ENCODE results near the gene CHRM5. TPM values are rescaled to one million over a fixed set of nuclear protein-coding genes. Genes with fewer than 3 reads are reported as not detected.
"Not testable (repeated sequence)": the region's sequence is repeated elsewhere in the genome, so short reads cannot be mapped to it uniquely, and the experiment has no call there.

Gene CHRM5
- total and polyA plus RNA-seq, 2 donors (not counting 1 experiment from before 2014, with no cell fraction given): not detected

DNA sequence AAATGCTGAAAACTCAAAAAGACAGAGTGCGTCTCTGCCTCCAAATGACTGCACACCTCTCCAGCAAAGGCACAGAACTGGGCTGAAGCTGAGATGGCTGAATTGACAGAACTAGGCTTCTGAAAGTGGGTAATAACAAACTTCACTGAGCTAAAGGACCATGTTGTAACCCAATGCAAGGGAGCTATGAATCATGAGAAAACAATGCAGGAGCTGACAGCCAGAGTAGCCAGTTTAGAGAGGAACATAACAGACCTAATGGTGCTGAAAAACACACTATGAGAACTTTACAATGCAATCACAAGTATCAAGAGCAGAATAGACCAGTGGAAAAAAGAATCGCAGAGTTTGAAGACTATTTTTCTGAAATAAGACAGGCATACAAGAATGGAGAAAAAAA, 80.8 kb downstream of the CHRM5 start:
- H3K4me2 ChIP-seq (replicated peaks; ENCODE audit: low read depth, low read length, poor library complexity, severe bottlenecking): no peak overlapping the region
- no peak overlapping the region for H3K27ac ChIP-seq (ENCODE audit: low read length in 2 of 2)
- Mint-ChIP-seq H3K27ac (no peak overlapping the region), H3K9me3 (ENCODE audit: insufficient read depth) (peaks cover 9% of the 10 kb centered on the region), H3K4me1 (no peaks in the 10 kb centered on the region), H3K4me3 (no peak overlapping the region), H3K27me3 (no peaks in the 10 kb centered on the region)
- H3K4me1 ChIP-seq (ENCODE audit: control insufficient read depth in 2 of 2, insufficient read depth in 2 of 2, low read length in 2 of 2): no peaks in the 10 kb centered on the region
- TF ChIP-seq EZH2 (IDR thresholded peaks at IDR 0.05; ENCODE audit: borderline replicate concordance, insufficient read depth, low read depth, low read length, poor library complexity, severe bottlenecking): no peak
- no peak for TF ChIP-seq CTCF (IDR thresholded peaks at IDR 0.05)
- no peak overlapping the region for H3K4me3 ChIP-seq (ENCODE audit: control extremely low read depth in 1 of 5, extremely low read depth in 1 of 5, insufficient read depth in 1 of 5, low read depth in 2 of 5, low read length in 4 of 5)
- H2AFZ ChIP-seq (ENCODE audit: insufficient read depth, low read depth, low read length, poor library complexity, severe bottlenecking): no peak overlapping the region
- ChIA-PET CTCF (no interaction called here), POLR2A (no interaction called here)
- WGBS (ENCODE audit: insufficient coverage): no CpG with 5 or more reads among the region's 2 CpGs
- H3K27me3 ChIP-seq (replicated peaks in 1 of 4; ENCODE audit: control extremely low read depth in 1 of 4, control insufficient read depth in 3 of 4, insufficient read depth in 4 of 4, low read length in 3 of 4): no peaks in the 10 kb centered on the region
- intact Hi-C loops (cut with micrococcal nuclease): no loop called here
- H3K79me2 ChIP-seq (ENCODE audit: control insufficient read depth, insufficient read depth, low read length): no peaks in the 10 kb centered on the region
- no peaks in the 10 kb centered on the region for H4K20me1 ChIP-seq (ENCODE audit: control insufficient read depth, insufficient read depth, low read length, poor library complexity, severe bottlenecking)
- peaks cover 0 to 20% (median 14%) of the 10 kb centered on the region in 3 donors for H3K9me3 ChIP-seq (ENCODE audit: control extremely low read depth in 1 of 3, control insufficient read depth in 2 of 3, insufficient read depth in 1 of 3, low read length in 2 of 3)
- no peak for DNase-seq
- H3K36me3 ChIP-seq (replicated peaks in 1 of 2; ENCODE audit: control extremely low read depth in 1 of 2, control insufficient read depth in 1 of 2, extremely low read depth in 1 of 2, insufficient read depth in 2 of 2, low read length in 1 of 2): no peaks in the 10 kb centered on the region
- no peak overlapping the region for H3K9ac ChIP-seq (ENCODE audit: low read length)
- no peak for ATAC-seq (ENCODE audit: low read depth)

DNA sequence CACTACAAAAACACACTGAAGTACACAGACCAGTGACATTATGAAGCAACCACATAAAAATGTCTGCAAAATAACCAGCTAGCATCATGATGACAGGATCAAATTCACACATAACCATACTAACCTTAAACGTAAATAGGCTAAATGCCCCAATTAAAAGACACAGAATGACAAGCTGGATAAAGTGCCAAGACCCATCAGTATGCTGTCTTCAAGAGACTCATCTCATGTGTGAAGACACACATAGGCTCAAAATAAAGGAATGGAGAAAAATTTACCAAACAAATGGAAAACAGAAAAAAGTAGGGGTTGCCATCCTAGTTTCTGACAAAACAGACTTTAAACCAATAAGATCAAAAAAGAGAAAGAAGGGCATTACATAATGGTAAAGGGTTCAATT, 82.1 kb downstream of the CHRM5 start:
- intact Hi-C loops (cut with micrococcal nuclease); H3K27me3 ChIP-seq (replicated peaks in 1 of 4; ENCODE audit: control extremely low read depth in 1 of 4, control insufficient read depth in 3 of 4, insufficient read depth in 4 of 4, low read length in 3 of 4); H3K27ac Mint-ChIP-seq; H3K9ac ChIP-seq (ENCODE audit: low read length); H3K27ac ChIP-seq (ENCODE audit: low read length in 2 of 2); H2AFZ ChIP-seq (ENCODE audit: insufficient read depth, low read depth, low read length, poor library complexity, severe bottlenecking); H4K20me1 ChIP-seq (ENCODE audit: control insufficient read depth, insufficient read depth, low read length, poor library complexity, severe bottlenecking); H3K4me1 Mint-ChIP-seq; H3K27me3 Mint-ChIP-seq; H3K4me3 ChIP-seq (ENCODE audit: control extremely low read depth in 1 of 5, extremely low read depth in 1 of 5, insufficient read depth in 1 of 5, low read depth in 2 of 5, low read length in 4 of 5); H3K79me2 ChIP-seq (ENCODE audit: control insufficient read depth, insufficient read depth, low read length); POLR2A ChIA-PET; DNase-seq; H3K36me3 ChIP-seq (replicated peaks in 1 of 2; ENCODE audit: control extremely low read depth in 1 of 2, control insufficient read depth in 1 of 2, extremely low read depth in 1 of 2, insufficient read depth in 2 of 2, low read length in 1 of 2); ATAC-seq (ENCODE audit: low read depth); H3K4me1 ChIP-seq (ENCODE audit: control insufficient read depth in 2 of 2, insufficient read depth in 2 of 2, low read length in 2 of 2); H3K9me3 Mint-ChIP-seq (ENCODE audit: insufficient read depth); H3K4me2 ChIP-seq (replicated peaks; ENCODE audit: low read depth, low read length, poor library complexity, severe bottlenecking); H3K4me3 Mint-ChIP-seq: not testable (repeated sequence)
- no CpG with 5 or more reads among the region's 1 CpG for WGBS (ENCODE audit: insufficient coverage)
- H3K9me3 ChIP-seq (ENCODE audit: control extremely low read depth in 1 of 3, control insufficient read depth in 2 of 3, insufficient read depth in 1 of 3, low read length in 2 of 3): peaks cover 0 to 20% (median 14%) of the 10 kb centered on the region in 3 donors
- CTCF ChIA-PET: interaction anchor here (1.2 kb wide), 1 partner anchor 12 kb away, joined by 3 read pairs; no protein-coding TSS in a partner anchor

All from B cell (primary cell).